Mammary epithelial cell (primary cell): Measurements from ENCODE around the gene ANK2.

Source experiments
- CTCF ChIP-seq, 2 donors: IDR thresholded peaks in 1 of 2; conservative IDR thresholded peaks in 1 of 2; 2 replicates each; pipeline ENCODE4 v1.5.1; 2011 to 2012; ENCODE audit warnings: inconsistent platforms in 2 of 2, low read length in 2 of 2, mild to moderate bottlenecking in 2 of 2, control low read depth in 1 of 2, low read depth in 1 of 2; ENCODE audit not compliant: insufficient read depth in 1 of 2; ENCODE audit errors: extremely low read depth in 1 of 2
- EZH2 ChIP-seq: IDR thresholded peaks from 2 replicates; pipeline ENCODE4 v1.6.1; 2012; ENCODE audit warnings: low read length, inconsistent platforms, borderline replicate concordance

DNA sequence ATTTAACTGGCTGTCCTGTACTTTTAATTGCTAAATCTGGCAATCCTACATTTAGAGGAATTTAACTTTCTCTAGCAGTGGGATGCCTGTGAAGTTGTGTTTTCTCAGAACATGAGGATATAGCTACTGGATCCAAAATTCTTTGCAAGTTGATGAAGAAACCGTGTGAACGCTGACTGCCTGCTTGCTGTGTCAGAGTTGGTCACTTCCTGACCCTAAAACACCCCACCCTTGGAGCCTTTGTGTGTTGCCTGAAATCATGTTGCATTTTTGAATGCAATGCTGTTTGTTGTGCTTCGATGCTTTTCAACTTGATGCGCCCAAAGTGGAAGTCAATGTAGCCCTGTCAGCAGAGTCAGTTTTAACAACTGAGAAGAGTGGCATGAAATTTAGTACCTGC lies 211.2 kb downstream of the ANK2 start:
- no peak for TF ChIP-seq CTCF (conservative IDR thresholded peaks at IDR 0.05 in 1 of 2, IDR thresholded peaks at IDR 0.05 in 1 of 2; ENCODE audit: extremely low read depth in 1 of 2, insufficient read depth in 1 of 2, low read depth in 1 of 2, low read length in 2 of 2)
- no peak for TF ChIP-seq EZH2
